ENCODE data around the gene FLYWCH1.

The FLYWCH1 gene, protein sequence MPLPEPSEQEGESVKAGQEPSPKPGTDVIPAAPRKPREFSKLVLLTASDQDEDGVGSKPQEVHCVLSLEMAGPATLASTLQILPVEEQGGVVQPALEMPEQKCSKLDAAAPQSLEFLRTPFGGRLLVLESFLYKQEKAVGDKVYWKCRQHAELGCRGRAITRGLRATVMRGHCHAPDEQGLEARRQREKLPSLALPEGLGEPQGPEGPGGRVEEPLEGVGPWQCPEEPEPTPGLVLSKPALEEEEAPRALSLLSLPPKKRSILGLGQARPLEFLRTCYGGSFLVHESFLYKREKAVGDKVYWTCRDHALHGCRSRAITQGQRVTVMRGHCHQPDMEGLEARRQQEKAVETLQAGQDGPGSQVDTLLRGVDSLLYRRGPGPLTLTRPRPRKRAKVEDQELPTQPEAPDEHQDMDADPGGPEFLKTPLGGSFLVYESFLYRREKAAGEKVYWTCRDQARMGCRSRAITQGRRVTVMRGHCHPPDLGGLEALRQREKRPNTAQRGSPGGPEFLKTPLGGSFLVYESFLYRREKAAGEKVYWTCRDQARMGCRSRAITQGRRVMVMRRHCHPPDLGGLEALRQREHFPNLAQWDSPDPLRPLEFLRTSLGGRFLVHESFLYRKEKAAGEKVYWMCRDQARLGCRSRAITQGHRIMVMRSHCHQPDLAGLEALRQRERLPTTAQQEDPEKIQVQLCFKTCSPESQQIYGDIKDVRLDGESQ
- 73.8 to 120 (median 97.8) reads per million in 4 experiments for total RNA-seq

DNA sequence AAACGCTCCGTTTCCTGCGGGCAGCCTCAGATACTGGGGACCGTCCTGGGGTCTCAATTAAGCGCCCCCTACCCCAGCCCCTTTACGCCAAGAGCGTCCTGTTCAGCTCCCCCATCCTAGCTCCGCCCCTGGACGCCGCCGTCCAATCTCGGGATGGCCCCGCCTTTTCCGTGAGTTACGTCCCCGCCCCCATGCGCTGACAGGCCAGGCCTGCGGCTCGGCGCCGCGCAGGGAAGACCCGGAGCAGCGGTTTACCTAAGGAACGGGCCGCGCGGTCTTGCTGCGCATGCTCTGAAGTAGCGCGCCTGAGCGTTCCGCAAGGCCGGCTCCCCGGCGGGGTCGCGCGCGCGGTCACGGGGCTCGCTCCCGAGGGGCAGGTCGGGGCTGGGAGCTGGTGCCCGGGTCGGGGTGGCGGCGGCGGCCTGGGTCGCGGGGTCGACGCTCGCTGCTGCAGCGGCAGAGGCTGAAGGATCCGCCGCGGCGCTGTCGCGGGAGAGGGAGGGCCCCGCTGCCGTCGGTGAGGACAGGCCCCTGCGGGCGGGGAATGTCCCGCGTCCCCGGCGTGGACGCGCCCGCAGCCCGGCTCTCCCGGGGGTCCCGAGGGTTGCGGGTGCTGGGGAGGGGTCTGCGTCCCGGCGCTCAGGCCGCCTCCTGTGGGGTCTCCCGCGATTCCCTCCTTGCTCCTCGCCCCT lies at the start of gene FLYWCH1:
FLYWCH1 (plus strand) TSS at position 294 of the 692 bp plus-strand sequence. CDS start 17,755 bp downstream, outside the sequence.
- peak; percentile 95 for DNase-seq

DNA sequence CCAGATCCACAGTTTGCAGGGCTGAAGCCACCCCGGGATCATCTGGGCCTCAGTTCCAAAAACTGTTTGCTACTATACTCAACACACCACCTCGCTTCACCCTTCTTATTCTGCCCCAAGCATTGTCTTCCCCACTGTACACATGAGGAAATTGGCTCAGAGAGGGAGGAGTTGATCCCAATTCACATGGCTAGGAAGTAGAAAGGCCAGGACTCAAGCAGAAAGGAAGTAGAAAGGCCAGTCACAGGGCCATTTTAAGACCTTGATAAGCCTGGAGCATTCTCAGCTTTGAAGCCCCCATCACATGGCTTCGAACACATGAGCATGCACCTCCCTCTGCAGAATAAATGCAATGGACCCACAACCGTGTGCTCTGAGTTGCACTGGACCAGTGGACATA lies 46.1 kb upstream of the FLYWCH1 start:
- DNase-seq, result no peak

DNA sequence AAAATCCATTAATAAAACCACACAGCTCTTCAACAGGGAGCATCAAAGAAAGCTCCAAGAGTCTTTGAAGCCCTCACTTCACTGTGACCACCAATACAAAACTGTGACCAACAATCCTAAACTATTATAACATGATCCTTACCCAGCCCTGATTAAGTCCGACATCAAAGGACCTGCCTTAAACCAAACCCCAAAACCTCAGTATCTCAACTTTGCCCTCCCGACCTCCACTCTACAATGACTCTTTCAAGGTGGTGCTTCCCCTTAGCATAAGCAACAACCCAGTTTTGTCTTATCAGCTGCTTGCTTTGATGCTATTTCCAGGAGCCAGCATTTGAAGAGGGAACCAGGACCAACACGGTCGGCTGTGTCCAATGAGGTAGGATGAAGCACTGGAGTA lies 45.3 kb upstream of the FLYWCH1 start:
- no peak for DNase-seq

- DNase-seq, result no peak
Observed at GRCh38 chr16:2867661-2867986, 44.1 kb upstream of the FLYWCH1 start.

- DNase-seq, result peak; percentile 90
Observed at GRCh38 chr16:2867987-2868789, 43.5 kb upstream of the FLYWCH1 start.

DNA sequence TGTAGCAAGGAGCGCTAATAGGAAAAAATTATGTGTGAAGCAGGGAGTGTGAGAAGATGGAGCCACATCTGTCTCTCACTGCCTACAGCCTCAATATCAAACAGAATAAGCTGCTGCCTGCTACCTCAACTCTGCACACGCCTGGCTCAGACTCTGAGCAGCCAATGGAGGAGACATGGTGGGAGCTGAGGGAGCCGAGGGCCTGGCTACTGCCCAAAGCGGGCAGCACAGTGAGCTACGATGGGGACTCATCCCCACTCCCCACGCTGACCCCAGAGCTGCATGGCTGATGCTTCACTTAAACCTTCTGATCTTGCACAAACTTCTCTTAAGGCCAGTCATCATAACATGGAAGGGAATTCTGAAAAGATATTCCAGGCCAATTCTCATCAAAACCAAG lies 39.8 kb upstream of the FLYWCH1 start:
- DNase-seq, result no peak

GRCh38 chr16:2874032-2874911 lies 37.5 kb upstream of the FLYWCH1 start:
- no peak for DNase-seq

- DNase-seq, result peak; percentile 48
Observed at GRCh38 chr16:2874912-2875362, 36.8 kb upstream of the FLYWCH1 start.

GRCh38 chr16:2879854-2880508 lies 31.8 kb upstream of the FLYWCH1 start:
- DNase-seq, result no peak

DNA sequence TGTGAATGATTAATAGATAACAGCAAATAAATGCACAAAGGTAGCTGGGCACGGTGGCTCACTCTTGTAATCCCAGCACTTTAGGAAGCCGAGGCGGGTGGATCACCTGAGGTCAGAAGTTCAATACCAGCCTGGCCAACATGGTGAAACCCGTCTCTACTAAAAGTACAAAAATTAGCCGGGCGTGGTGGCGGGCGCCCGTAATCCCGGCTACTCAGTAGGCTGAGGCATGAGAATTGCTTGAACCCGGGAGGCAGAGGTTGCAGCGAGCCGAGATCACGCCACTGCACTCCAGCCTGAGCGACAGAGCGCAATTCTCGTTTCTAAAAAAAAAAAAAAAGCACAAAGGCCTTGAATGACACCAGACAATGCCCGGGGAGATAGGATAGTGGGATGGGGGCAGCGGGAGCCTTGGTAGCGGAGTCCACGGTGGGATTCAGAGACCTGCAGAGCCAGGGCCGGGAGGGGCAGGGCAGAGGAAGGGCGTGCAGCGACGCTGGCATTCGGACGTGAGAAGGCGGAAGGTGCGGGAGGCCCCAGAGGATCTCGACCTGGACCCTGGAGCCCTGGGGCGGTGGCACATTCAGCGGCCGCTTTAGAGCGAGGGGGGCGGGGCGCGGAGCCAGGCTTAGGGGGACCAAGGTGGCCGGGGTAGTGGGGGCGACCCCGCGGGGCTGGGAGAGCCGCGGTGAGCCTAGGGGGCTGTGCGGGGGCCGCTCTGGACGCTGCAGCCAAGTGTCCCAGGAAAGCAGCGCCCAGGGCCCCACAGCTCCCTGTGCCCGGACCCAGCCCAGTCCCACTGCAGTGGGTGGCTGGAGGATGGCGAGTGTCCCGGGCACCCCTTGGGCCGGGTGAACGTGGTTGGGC lies 29.7 kb upstream of the FLYWCH1 start:
- DNase-seq, result peak; percentile 34

GRCh38 chr16:2882650-2883457 lies 28.9 kb upstream of the FLYWCH1 start, which contains the start of gene FLYWCH2:
Gene FLYWCH2 (plus strand): TSS chr16:2883215. CDS start chr16:2896450, 13,235 bp downstream.
- DNase-seq, result peak; percentile 98

DNA sequence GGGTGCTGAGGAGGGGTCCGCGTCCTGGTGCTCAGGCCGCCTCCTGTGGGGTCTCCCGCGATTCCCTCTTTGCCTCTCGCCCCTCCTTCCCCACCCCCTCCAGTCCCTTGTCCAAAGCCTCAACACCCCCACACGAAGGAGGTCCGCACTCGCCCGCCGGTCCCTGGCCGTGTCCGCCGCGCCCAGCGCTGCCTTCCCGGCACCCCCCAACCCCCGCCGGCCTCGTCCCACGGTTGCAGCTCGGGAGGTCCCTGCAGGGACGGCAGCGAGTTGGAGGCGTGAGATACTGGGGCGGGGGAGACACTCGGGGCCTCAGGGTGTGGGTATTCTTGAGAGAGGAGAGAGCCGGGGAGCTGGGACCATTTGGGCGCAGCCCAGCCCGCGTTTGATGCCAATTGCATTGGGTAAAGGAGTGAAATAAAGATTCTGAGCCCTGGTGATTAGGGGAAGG lies 28.2 kb upstream of the FLYWCH1 start:
- DNase-seq, result no peak

GRCh38 chr16:2884041-2884451 lies 27.7 kb upstream of the FLYWCH1 start:
- DNase-seq, result no peak

- no peak for DNase-seq
Observed at GRCh38 chr16:2894231-2894630, 17.5 kb upstream of the FLYWCH1 start.

DNA sequence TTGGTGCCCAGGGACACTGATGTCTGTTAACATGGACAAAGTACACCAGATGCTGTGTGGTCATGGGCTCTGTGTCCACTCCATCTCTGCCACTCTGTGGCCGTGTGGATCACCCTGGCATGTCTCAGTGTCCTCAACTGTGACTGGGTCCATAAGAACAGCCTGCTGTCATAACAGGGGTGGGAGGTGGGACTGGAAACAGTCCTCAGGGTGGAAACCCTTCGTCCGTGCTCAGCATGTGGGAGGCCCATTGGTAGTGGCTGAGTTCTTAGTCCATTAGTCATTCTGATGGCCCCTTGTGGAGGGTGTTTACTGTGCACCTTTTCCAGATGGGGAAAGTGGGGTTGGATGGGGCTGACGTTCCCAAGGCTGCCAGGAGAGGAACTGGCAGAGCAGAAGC lies 15.9 kb upstream of the FLYWCH1 start:
- DNase-seq, result no peak

- no peak for DNase-seq
Observed at GRCh38 chr16:2896480-2897010, 15.2 kb upstream of the FLYWCH1 start.

- DNase-seq, result no peak
Observed at GRCh38 chr16:2897110-2897509, 14.6 kb upstream of the FLYWCH1 start.

- no peak for DNase-seq
Observed at GRCh38 chr16:2898831-2899563, 12.7 kb upstream of the FLYWCH1 start.
